K562 (cell line): ENCODE measurements around the gene RPS2. TPM values are rescaled to one million over a fixed set of nuclear protein-coding genes. Genes with fewer than 3 reads are reported as not detected.

Experiments
- CEBPB ChIP-seq: fragments of 450-650 bp; IDR thresholded peaks from 2 replicates; pipeline ENCODE4 v1.6.1; 2016; ENCODE audit warnings: missing genetic modification characterization, missing compliant biosample characterization
- DLX4 ChIP-seq: fragments of 250-450 bp; sonication (Bioruptor Pico); IDR thresholded peaks from 2 replicates; pipeline ENCODE4 v1.6.1; 2021; ENCODE audit warnings: mild to moderate bottlenecking
- ETS1 ChIP-seq: conservative IDR thresholded peaks from 2 replicates; pipeline ENCODE4 v1.6.1; 2011; ENCODE audit warnings: low read depth, mild to moderate bottlenecking, low read length; ENCODE audit not compliant: control insufficient read depth
- FOSL1 ChIP-seq: fragments of 200-800 bp; sonication (Bioruptor generic); conservative IDR thresholded peaks from 2 replicates; pipeline ENCODE4 v1.6.1; 2016; ENCODE audit warnings: missing genetic modification characterization, missing compliant biosample characterization
- HNRNPK ChIP-seq: fragments of 200-400 bp; formaldehyde crosslinking; IDR thresholded peaks from one replicate; pipeline ENCODE4 v1.6.1; 2018; ENCODE audit warnings: mild to moderate bottlenecking, low read depth, low read length; ENCODE audit not compliant: poor library complexity, severe bottlenecking
- MCM7 ChIP-seq, 2 experiments: fragments of 450-650 bp; IDR thresholded peaks; 2 replicates each; pipeline ENCODE4 v1.6.1; 2016 to 2018
- MXI1 ChIP-seq: IDR thresholded peaks from 2 replicates; pipeline ENCODE4 v1.6.1; 2011; ENCODE audit warnings: low read depth, mild to moderate bottlenecking, improper control_type of control experiment, low read length
- PRDM10 ChIP-seq: fragments of 450-650 bp; IDR thresholded peaks from 2 replicates; pipeline ENCODE4 v1.6.1; 2018; ENCODE audit not compliant: partially characterized antibody
- RB1 ChIP-seq: fragments of 450-650 bp; IDR thresholded peaks from 2 replicates; pipeline ENCODE4 v1.6.1; 2017; ENCODE audit warnings: low read depth, mild to moderate bottlenecking
- REST ChIP-seq, 2 experiments: fragments of 450-650 bp; formaldehyde crosslinking in 1 of 2; IDR thresholded peaks; 2 replicates each; pipeline versions ENCODE4 v1.4.0 to v1.6.1; 2014 to 2020; ENCODE audit warnings: mild to moderate bottlenecking in 2 of 2, borderline replicate concordance in 1 of 2, low read depth in 1 of 2
- SAFB ChIP-seq: fragments of 200-400 bp; formaldehyde crosslinking; IDR thresholded peaks from 2 replicates; pipeline ENCODE4 v1.6.1; 2017; ENCODE audit warnings: low read depth, low read length, borderline replicate concordance
- SIN3A ChIP-seq, 2 experiments: fragments of 150-350 bp in 1 of 2; IDR thresholded peaks; 2 replicates each; pipeline ENCODE4 v1.6.1; 2011 to 2016; ENCODE audit warnings: borderline replicate concordance in 2 of 2, low read depth in 2 of 2, low read length in 2 of 2, mild to moderate bottlenecking in 2 of 2, moderate library complexity in 2 of 2; ENCODE audit not compliant: control insufficient read depth in 1 of 2
- ZBTB8A ChIP-seq: fragments of 450-650 bp; IDR thresholded peaks from 2 replicates; pipeline ENCODE4 v1.6.1; 2018; ENCODE audit warnings: mild to moderate bottlenecking, moderate library complexity; ENCODE audit not compliant: partially characterized antibody
- ZKSCAN3 ChIP-seq: fragments of 250-450 bp; sonication (Bioruptor Pico); IDR thresholded peaks from 2 replicates; pipeline ENCODE4 v1.4.0; 2020
- polyA plus RNA-seq, 8 experiments: library from polyadenylated mRNA; depleted of rRNA in 4 of 8; stranded (reverse) in 5 of 8; unstranded in 3 of 8; fragments of >200 nt; fragmentation: Nextera tagmentation in 2 of 8; fragmentation: Illumina TruSeq in 1 of 8; extraction: Ambion mirVana in 2 of 8; extraction: Trizol in 1 of 8; gene quantifications; 2 replicates each; pipeline versions ENCODE4 v1.2.1 to v1.2.3, GENCODE V29; 2011 to 2014; ENCODE audit warnings: inconsistent platforms in 1 of 8, missing spikeins in 1 of 8
- total RNA-seq, 7 experiments: library from RNA; depleted of rRNA in 6 of 7; stranded (reverse); fragments of >200 nt in 6 of 7; fragmentation: Illumina TruSeq in 2 of 7; extraction: Trizol in 2 of 7; gene quantifications; 2 replicates each; pipeline versions ENCODE4 v1.2.1 to v1.2.3, GENCODE V29; 2011 to 2021; ENCODE audit warnings: low replicate concordance in 1 of 7

RPS2 gene
- total and polyA plus RNA-seq, 9 of the 15 experiments (the other 6 are each of a cell fraction or from before 2014, with no cell fraction given): 834 to 4,794 (median 3,793) TPM

GRCh38 chr16:1990101-1990350, 25.4 kb upstream of the RPS2 start (continued):
- no peak for TF ChIP-seq PRDM10
- no peak for TF ChIP-seq MCM7 (IDR thresholded peaks at IDR 0.05)
- TF ChIP-seq DLX4: no peak
- TF ChIP-seq FOSL1: 0 out of 2 replicates have a peak, but pooled peaks have one; percentile 19
- TF ChIP-seq MXI1: no peak
- TF ChIP-seq SIN3A (IDR thresholded peaks at IDR 0.05; ENCODE audit: borderline replicate concordance in 2 of 2, control insufficient read depth in 1 of 2, low read depth in 2 of 2, low read length in 2 of 2): no peak
- TF ChIP-seq CEBPB: no peak
- TF ChIP-seq RB1: 0 out of 2 replicates have a peak, but pooled peaks have one; percentile 37
- no peak for TF ChIP-seq REST (IDR thresholded peaks at IDR 0.05; ENCODE audit: borderline replicate concordance)
- no peak for TF ChIP-seq REST (CRISPR knock-in tag; IDR thresholded peaks at IDR 0.05; ENCODE audit: low read depth)
- peak; percentile 67 for TF ChIP-seq HNRNPK
- TF ChIP-seq ETS1: 0 out of 2 replicates have a peak, but pooled peaks have one; percentile 8
- TF ChIP-seq ZBTB8A: no peak
- no peak for TF ChIP-seq ZKSCAN3 (CRISPR knock-in tag)
- TF ChIP-seq SAFB: no peak
